IMR-90 (cell line): ENCODE measurements around the gene ALOX15B. TPM values are rescaled to one million over a fixed set of nuclear protein-coding genes. Genes with fewer than 3 reads are reported as not detected.
"Not testable (repeated sequence)": the region's sequence is repeated elsewhere in the genome, so short reads cannot be mapped to it uniquely, and the experiment has no call there.

Experiments used
- ATAC-seq: fragments of 200-7000 bp; cut with Tn5 transposase; 2 replicates; pipeline ENCODE4 v1.9.1; 2020; ENCODE audit warnings: low read depth, mild to moderate bottlenecking, moderate library complexity
- BruUV-seq: library from RNA; stranded (reverse); fragments of 400-500 nt; replicated peaks from 2 replicates; lab custom pipeline; 2021; lab: Mats Ljungman, UMichigan
- CTCF ChIA-PET: fragments of 300-600 bp; formaldehyde crosslinking; extraction: SDS; loops from one replicate; lab custom pipeline; 2021; ENCODE audit warnings: antibody characterized with exemption; lab: Yijun Ruan, JAX
- POLR2A ChIA-PET: fragments of 300-600 bp; sonication (Branson Sonifier 250); formaldehyde crosslinking; loops from one replicate; lab custom pipeline; 2022; ENCODE audit warnings: antibody characterized with exemption; ENCODE audit not compliant: unreplicated experiment; lab: Charles Lee
- DNase-seq: peaks from one replicate; pipeline ENCODE4 v3.0.0; 2013
- H2AFZ ChIP-seq: replicated peaks from 2 replicates; pipeline ENCODE3; 2013; ENCODE audit warnings: low read length, mild to moderate bottlenecking; ENCODE audit not compliant: poor library complexity
- H2AK5ac ChIP-seq: 2 replicates; pipeline ENCODE4 v1.6.1; 2013; ENCODE audit warnings: low read depth, low read length, inconsistent platforms
- H2AK9ac ChIP-seq: replicated peaks from 2 replicates; pipeline ENCODE3; 2013; ENCODE audit warnings: mild to moderate bottlenecking, low read depth, low read length, moderate library complexity; ENCODE audit not compliant: poor library complexity
- H2BK120ac ChIP-seq: 2 replicates; pipeline ENCODE4 v1.6.1; 2013; ENCODE audit warnings: low read depth, low read length, inconsistent platforms
- H2BK15ac ChIP-seq: 3 replicates; pipeline ENCODE4 v1.6.1; 2013; ENCODE audit warnings: low read depth, low read length, inconsistent platforms
- H2BK20ac ChIP-seq: 2 replicates; pipeline ENCODE4 v1.6.1; 2013; ENCODE audit warnings: low read depth, mild to moderate bottlenecking, inconsistent platforms, low read length, moderate library complexity
- H2BK5ac ChIP-seq: 2 replicates; pipeline ENCODE4 v1.6.1; 2013; ENCODE audit warnings: mild to moderate bottlenecking, low read depth, low read length, inconsistent platforms; ENCODE audit not compliant: poor library complexity, severe bottlenecking
- H3K14ac ChIP-seq: replicated peaks from 2 replicates; pipeline ENCODE4 v1.6.1; 2013; ENCODE audit warnings: low read depth, low read length, inconsistent platforms
- H3K18ac ChIP-seq: 2 replicates; pipeline ENCODE4 v1.6.1; 2013; ENCODE audit warnings: low read depth, low read length, control low read depth
- H3K23ac ChIP-seq: 2 replicates; pipeline ENCODE4 v1.6.1; 2013; ENCODE audit warnings: low read depth, low read length, inconsistent platforms
- H3K27ac ChIP-seq: 2 replicates; pipeline ENCODE4 v1.5.1; 2013; ENCODE audit warnings: mild to moderate bottlenecking, control low read depth, low read length; ENCODE audit not compliant: insufficient read depth
- H3K27me3 ChIP-seq: 2 replicates; pipeline ENCODE4 v1.6.1; 2013; ENCODE audit warnings: low read length; ENCODE audit not compliant: control insufficient read depth, insufficient read depth
- H3K36me3 ChIP-seq: 2 replicates; pipeline ENCODE4 v1.6.1; 2013; ENCODE audit warnings: low read length, mixed read lengths; ENCODE audit not compliant: control insufficient read depth, insufficient read depth
- H3K4ac ChIP-seq: 2 replicates; pipeline ENCODE4 v1.6.1; 2013; ENCODE audit warnings: low read depth, low read length, inconsistent platforms
- H3K4me1 ChIP-seq: 2 replicates; pipeline ENCODE4 v1.6.1; 2013; ENCODE audit warnings: low read length, mixed read lengths; ENCODE audit not compliant: control insufficient read depth, insufficient read depth
- H3K4me2 ChIP-seq: 2 replicates; pipeline ENCODE4 v1.6.1; 2013; ENCODE audit warnings: low read depth, mild to moderate bottlenecking, control low read depth, low read length, moderate library complexity
- H3K4me3 ChIP-seq: 2 replicates; pipeline ENCODE4 v1.5.1; 2013; ENCODE audit warnings: low read depth, mild to moderate bottlenecking, control low read depth, low read length, moderate library complexity; ENCODE audit not compliant: insufficient read depth
- H3K56ac ChIP-seq: 2 replicates; pipeline ENCODE4 v1.6.1; 2013; ENCODE audit warnings: low read length, inconsistent platforms; ENCODE audit not compliant: insufficient read depth; ENCODE audit errors: extremely low read depth
- H3K79me1 ChIP-seq, 2 experiments: 2 replicates each; pipeline ENCODE4 v1.6.1; 2013; ENCODE audit warnings: low read length in 2 of 2, inconsistent platforms in 1 of 2, low read depth in 1 of 2
- H3K9ac ChIP-seq: 2 replicates; pipeline ENCODE4 v1.6.1; 2013; ENCODE audit warnings: low read depth, low read length, control low read depth
- H3K9me1 ChIP-seq: 2 replicates; pipeline ENCODE4 v1.6.1; 2013; ENCODE audit warnings: low read length, inconsistent platforms; ENCODE audit not compliant: insufficient read depth
- H3K9me3 ChIP-seq: 2 replicates; pipeline ENCODE4 v1.6.1; 2013; ENCODE audit warnings: low read length; ENCODE audit not compliant: control insufficient read depth, insufficient read depth
- H4K20me1 ChIP-seq: 2 replicates; pipeline ENCODE4 v1.6.1; 2013; ENCODE audit warnings: low read length, inconsistent platforms; ENCODE audit not compliant: insufficient read depth
- H4K5ac ChIP-seq: 2 replicates; pipeline ENCODE4 v1.6.1; 2013; ENCODE audit warnings: mild to moderate bottlenecking, low read depth, low read length, control low read depth
- H4K8ac ChIP-seq, 2 experiments: 2 replicates each; pipeline ENCODE4 v1.6.1; 2013; ENCODE audit warnings: low read depth in 2 of 2, low read length in 2 of 2, control low read depth in 1 of 2, inconsistent platforms in 1 of 2
- H4K91ac ChIP-seq: 2 replicates; pipeline ENCODE4 v1.6.1; 2013; ENCODE audit warnings: low read depth, low read length, inconsistent platforms; ENCODE audit not compliant: insufficient read depth
- CEBPB ChIP-seq: IDR thresholded peaks from 2 replicates; pipeline ENCODE4 v1.6.1; 2012; ENCODE audit warnings: low read depth, low read length, improper control_type of control experiment
- WGBS, 2 experiments: methylation state at CpG; one replicate each; pipeline versions ENCODE4 v1.1.5 to v1.1.7; 2013; ENCODE audit warnings: missing lambda C conversion rate in 2 of 2; ENCODE audit not compliant: insufficient read length in 1 of 2; ENCODE audit errors: extremely low coverage in 2 of 2; 5-methylcytosine and 5-hydroxymethylcytosine counted together
- dilution Hi-C: fragments of 300-500 bp; cut with HindIII; formaldehyde crosslinking; loops from one replicate; pipeline ENCODE4 v1.14.3; 2018; ENCODE audit warnings: low sequenced_read_pairs; ENCODE audit not compliant: unreplicated experiment
- in situ Hi-C: fragments of 300-500 bp; cut with MboI; formaldehyde crosslinking; loops from 3 replicates; pipeline ENCODE4 v1.14.3; 2019; ENCODE audit warnings: low sequenced_read_pairs, inconsistent platforms, mixed read lengths
- intact Hi-C: fragments of 100-400 bp; cut with micrococcal nuclease; formaldehyde crosslinking; loops from 2 replicates; pipeline ENCODE4 v1.10.0; 2022
- polyA plus RNA-seq, 3 experiments: library from polyadenylated mRNA; depleted of rRNA; stranded (reverse); fragments of >200 nt; gene quantifications; 2 replicates each; pipeline ENCODE4 v1.2.3, GENCODE V29; 2012; ENCODE audit warnings: low replicate concordance in 1 of 3
- total RNA-seq: library from RNA; depleted of rRNA; stranded (reverse); fragments of >200 nt; gene quantifications from 2 replicates; pipeline ENCODE4 v1.2.3, GENCODE V29; 2012

The ALOX15B gene
- total and polyA plus RNA-seq, 2 of the 4 experiments (the other 2 are of a cell fraction) = not detected

DNA sequence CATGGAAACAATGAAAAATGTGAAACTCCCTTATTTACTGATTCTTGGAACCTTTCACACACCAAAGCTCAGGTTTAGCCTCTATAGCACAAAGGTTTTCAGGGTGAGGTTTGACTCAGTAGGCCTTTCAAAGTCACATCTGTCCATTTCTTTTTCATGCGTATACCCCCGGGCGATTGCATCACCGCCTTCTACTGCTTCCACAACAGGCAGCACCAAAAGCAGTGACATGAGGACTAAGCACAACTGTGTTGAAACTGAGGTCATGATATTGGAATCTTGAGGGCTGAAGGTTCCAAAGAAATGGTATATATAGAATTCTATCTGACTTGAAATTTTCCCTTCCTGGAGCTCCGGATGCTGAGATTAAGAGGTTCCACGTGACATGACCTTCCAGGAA lies 14.7 kb upstream of the ALOX15B start:
- in situ Hi-C loops, H3K9me3 ChIP-seq, H3K4ac ChIP-seq, H2BK120ac ChIP-seq, H3K36me3 ChIP-seq, H3K4me1 ChIP-seq, intact Hi-C loops, H2BK15ac ChIP-seq, H3K14ac ChIP-seq, H3K79me1 ChIP-seq, H3K18ac ChIP-seq, BruUV-seq, H3K23ac ChIP-seq, H3K56ac ChIP-seq, H2AK9ac ChIP-seq, CTCF ChIA-PET, H3K27ac ChIP-seq, H4K20me1 ChIP-seq, H2AFZ ChIP-seq, dilution Hi-C loops, H3K9ac ChIP-seq, H4K91ac ChIP-seq, H4K5ac ChIP-seq, ATAC-seq, H3K4me3 ChIP-seq, H2AK5ac ChIP-seq, H2BK20ac ChIP-seq, H4K8ac ChIP-seq, H3K4me2 ChIP-seq, H2BK5ac ChIP-seq, DNase-seq, POLR2A ChIA-PET, H3K9me1 ChIP-seq: not testable (repeated sequence)
- TF ChIP-seq CEBPB = peak; percentile 65
- WGBS, 2 experiments = no CpG with 5 or more reads among the region's 6 CpGs
- peaks cover 48% of the 10 kb centered on the region for H3K27me3 ChIP-seq
